ENCODE results near the gene LRRC4B. TPM values are rescaled to one million over a fixed set of nuclear protein-coding genes. Genes with fewer than 3 reads are reported as not detected.
"Not testable (repeated sequence)": the region's sequence is repeated elsewhere in the genome, so short reads cannot be mapped to it uniquely, and the experiment has no call there.

The LRRC4B gene, protein sequence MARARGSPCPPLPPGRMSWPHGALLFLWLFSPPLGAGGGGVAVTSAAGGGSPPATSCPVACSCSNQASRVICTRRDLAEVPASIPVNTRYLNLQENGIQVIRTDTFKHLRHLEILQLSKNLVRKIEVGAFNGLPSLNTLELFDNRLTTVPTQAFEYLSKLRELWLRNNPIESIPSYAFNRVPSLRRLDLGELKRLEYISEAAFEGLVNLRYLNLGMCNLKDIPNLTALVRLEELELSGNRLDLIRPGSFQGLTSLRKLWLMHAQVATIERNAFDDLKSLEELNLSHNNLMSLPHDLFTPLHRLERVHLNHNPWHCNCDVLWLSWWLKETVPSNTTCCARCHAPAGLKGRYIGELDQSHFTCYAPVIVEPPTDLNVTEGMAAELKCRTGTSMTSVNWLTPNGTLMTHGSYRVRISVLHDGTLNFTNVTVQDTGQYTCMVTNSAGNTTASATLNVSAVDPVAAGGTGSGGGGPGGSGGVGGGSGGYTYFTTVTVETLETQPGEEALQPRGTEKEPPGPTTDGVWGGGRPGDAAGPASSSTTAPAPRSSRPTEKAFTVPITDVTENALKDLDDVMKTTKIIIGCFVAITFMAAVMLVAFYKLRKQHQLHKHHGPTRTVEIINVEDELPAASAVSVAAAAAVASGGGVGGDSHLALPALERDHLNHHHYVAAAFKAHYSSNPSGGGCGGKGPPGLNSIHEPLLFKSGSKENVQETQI
- total RNA-seq (1 to 10 TPM; 1.2 to 7.9 (median 2.5) TPM), polyA plus RNA-seq (1 to 10 TPM in 1 of 2 donors, under 1 TPM in 1; 0.12 to 5.6 TPM)
- long read RNA-seq, donor 1, partial matches to known transcripts: 0 of 4 reads
- long read RNA-seq, donor 1, other reads (novel, unspliced or antisense): 4 of 4 reads
- long read RNA-seq, donor 2, partial matches to known transcripts: 0 of 3 reads
- long read RNA-seq, donor 2, other reads (novel, unspliced or antisense): 0 of 3 reads
- long read RNA-seq, donor 3, partial matches to known transcripts: 0 of 1 reads
- long read RNA-seq, donor 3, other reads (novel, unspliced or antisense): 1 of 1 reads

DNA sequence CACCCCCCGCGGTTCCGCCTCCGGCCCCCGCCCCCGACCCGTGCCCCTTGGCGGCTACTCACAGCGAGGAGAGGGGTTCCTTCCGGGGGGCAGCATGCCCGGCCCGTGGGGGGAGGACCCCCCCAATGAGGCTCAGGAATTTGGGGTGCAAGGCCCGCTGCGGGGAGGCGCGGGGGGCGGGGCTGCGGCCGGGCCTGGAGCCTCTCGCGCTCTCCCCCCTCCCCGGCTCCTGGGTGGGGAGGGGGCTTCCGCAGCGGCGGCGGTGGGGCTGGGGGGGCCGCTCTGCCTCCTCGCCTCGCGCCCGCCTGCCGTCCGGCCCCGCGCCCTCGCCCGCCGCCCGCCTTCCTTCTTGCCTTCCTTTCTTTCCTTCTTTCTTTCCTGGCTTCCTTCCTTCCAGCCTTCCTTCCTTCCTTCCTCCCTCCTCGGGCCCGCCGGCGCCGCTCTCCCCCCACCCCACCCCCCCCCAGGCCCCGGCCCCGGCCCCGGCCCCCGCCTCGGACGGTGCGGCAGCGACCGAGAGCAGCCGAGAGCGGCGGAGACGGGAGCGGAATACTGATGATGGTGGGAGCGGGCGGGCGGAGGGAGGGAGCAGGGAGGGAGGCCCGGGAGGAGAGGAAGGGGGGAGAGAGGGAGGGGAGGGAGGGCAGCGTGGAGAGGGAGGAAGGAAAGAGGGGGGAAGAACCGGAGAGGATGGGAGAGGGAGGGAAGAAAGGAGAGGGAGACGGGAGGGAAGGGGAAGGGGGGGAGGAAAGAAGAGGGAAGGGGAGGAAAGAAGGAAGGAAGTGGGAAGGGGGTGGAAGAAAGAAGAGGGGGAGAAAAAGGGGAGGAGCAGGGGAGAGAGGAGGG is at the start of gene LRRC4B:
LRRC4B (minus strand) TSS at position 554 of the 846 bp plus-strand sequence. CDS start 19,597 bp downstream, outside the sequence.
- WGBS, 3 donors: 1% methylated on average over 44 to 65 of the region's 65 CpGs
- peak within 1 kb of the TSS; percentile 36 for H3K4me3 ChIP-seq
- intact Hi-C loops (cut with DNase I): no loop called here
- no peak within 1 kb of the TSS for H3K27ac ChIP-seq
- no peaks in the 10 kb centered on the region for H3K9me3 ChIP-seq
- H3K36me3 ChIP-seq: no peaks in the 10 kb centered on the region
- no peaks in the 10 kb centered on the region for H3K4me1 ChIP-seq (ENCODE audit: insufficient read depth)
- DNase-seq: peak in 2 of 5 donors; percentile 38 to 55
- H3K27me3 ChIP-seq: no peaks in the 10 kb centered on the region
- TF ChIP-seq, protein P1, sequence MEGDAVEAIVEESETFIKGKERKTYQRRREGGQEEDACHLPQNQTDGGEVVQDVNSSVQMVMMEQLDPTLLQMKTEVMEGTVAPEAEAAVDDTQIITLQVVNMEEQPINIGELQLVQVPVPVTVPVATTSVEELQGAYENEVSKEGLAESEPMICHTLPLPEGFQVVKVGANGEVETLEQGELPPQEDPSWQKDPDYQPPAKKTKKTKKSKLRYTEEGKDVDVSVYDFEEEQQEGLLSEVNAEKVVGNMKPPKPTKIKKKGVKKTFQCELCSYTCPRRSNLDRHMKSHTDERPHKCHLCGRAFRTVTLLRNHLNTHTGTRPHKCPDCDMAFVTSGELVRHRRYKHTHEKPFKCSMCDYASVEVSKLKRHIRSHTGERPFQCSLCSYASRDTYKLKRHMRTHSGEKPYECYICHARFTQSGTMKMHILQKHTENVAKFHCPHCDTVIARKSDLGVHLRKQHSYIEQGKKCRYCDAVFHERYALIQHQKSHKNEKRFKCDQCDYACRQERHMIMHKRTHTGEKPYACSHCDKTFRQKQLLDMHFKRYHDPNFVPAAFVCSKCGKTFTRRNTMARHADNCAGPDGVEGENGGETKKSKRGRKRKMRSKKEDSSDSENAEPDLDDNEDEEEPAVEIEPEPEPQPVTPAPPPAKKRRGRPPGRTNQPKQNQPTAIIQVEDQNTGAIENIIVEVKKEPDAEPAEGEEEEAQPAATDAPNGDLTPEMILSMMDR (IDR thresholded peaks at IDR 0.05): no peak
- TF ChIP-seq POLR2A (IDR thresholded peaks at IDR 0.05) (no peak), EP300 (IDR thresholded peaks at IDR 0.05) (no peak)

DNA sequence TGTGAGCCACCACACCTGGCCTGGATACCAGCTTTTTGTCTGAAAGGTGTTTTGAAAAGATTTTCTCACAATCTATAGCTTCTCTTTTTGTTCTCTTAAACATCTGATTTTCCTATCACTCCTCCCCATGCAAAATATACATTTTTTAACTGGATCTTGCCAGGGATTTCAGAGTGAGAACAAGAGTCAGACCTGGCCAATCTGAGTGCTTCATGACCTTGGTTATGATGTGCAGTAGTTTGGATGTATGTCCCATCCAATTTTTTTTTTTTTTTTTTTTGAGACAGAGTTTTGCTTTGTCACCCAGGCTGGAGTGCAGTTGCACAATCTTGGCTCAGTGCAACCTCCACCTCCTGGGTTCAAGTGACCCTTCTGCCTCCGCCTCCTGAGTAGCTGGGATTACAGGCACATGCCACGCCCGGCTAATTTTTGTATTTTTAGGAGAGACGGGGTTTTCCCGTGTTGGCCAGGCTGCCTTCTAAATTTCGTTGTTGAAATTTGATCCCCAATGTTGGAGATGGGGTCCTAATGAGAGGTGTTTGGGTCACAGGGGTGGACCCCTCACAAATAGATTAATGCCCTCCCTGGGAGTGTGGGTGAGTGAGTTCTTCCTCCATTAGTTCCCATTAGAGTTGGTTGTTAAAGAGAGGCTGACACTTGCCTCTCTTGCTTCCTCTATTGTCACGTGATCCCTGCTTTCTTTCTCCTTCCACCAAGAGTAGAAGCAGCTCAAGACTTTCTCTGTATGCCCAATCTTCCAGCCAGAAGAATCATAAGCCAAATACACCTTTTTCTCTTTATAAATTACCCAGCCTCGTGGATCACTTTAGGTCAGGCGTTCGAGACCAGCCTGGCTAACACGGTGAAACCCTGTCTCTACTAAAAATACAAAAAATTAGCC is 44.5 kb upstream of the LRRC4B start:
- H3K4me1 ChIP-seq (ENCODE audit: insufficient read depth); H3K4me3 ChIP-seq; intact Hi-C loops (cut with DNase I); DNase-seq; H3K36me3 ChIP-seq; H3K9me3 ChIP-seq; H3K27ac ChIP-seq; H3K27me3 ChIP-seq: not testable (repeated sequence)
- WGBS, 3 donors: 75 to 82% (median 77%) methylated on average over 11 of the region's 11 CpGs

DNA sequence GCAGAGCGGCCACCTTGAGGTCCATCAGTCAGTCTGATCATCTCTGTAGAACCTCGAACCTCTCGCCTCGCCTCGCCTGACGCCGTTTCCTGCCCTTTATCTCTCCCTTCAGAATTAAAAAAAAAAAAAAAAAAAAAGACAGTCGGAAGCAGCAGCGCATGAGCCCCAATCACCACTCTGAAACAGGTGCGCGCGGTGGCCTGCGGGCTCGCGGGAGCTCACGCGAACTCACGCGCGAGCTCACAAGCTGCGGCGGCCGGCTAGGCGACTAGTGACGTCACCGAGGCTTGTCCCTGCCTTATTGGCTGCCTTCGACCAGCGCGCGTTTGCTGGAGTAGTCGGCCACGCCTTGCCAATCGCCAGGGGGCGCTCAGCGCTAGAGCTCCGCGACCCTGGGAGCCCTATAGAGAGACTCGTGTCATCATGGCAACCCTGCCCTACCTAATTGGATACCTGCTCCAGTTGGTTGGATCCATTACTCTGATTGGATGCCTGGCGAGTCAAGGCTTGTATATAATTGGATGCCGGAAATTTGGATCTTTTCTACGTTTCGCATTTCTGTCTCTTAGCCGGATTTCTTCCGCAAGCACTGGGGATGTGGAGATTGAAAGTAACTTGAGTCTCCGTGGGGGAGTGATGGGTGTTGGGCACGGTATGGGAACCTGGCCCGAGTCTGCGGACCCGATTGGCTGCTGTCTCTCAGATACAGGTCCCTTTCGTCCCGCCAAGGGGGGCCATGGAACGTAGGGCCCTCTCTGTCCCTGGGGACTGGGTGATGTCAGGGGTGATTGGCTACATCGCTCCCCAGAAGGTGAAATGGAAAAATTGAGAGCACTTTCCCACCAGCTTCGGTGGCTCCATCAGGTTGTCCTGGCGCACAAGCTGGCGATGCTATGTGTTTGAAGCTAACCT is 39.9 kb upstream of the LRRC4B start:
- no peak overlapping the region for H3K27ac ChIP-seq
- no peaks in the 10 kb centered on the region for H3K36me3 ChIP-seq
- H3K27me3 ChIP-seq: no peaks in the 10 kb centered on the region
- peak in 4 of 5 donors; percentile 9 to 56 (median 34) for DNase-seq
- WGBS, 3 donors: 10 to 17% (median 14%) methylated on average over 56 of the region's 56 CpGs
- H3K9me3 ChIP-seq: no peaks in the 10 kb centered on the region
- TF ChIP-seq POLR2A (IDR thresholded peaks at IDR 0.05): no peak
- TF ChIP-seq EP300 (IDR thresholded peaks at IDR 0.05): no peak
- TF ChIP-seq, protein P1 (IDR thresholded peaks at IDR 0.05): no peak
- H3K4me3 ChIP-seq: no peak overlapping the region
- intact Hi-C loops (cut with DNase I): no loop called here
- no peaks in the 10 kb centered on the region for H3K4me1 ChIP-seq (ENCODE audit: insufficient read depth)
